ENCODE results near the gene GREB1. TPM values are rescaled to one million over a fixed set of nuclear protein-coding genes. Genes with fewer than 3 reads are reported as not detected.

The GREB1 gene
- total and polyA plus RNA-seq, 2 of the 4 experiments (the other 2 are of a cell fraction): 0.05 TPM; not detected in 1

DNA sequence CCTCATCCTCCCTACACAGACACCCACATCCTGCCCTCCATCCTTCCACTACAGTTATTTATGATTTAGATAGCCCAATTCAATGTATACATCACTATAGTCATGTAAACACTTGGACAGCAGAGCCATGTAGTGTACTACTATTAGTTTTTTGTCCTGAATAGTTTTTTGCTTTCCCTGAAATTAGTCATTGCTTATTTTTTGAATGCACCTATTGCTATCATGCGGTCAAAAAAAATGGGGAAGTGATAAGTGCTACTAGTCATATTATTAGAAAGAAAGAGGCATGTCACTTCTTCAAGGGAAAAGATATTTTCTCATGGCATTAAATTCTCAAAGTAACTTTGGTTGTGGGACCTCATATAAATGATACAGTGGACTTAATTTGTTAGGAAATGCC lies 6.8 kb upstream of the GREB1 start:
- H3K9me1 ChIP-seq (ENCODE audit: insufficient read depth, low read length): no peaks in the 10 kb centered on the region
- H3K56ac ChIP-seq (ENCODE audit: extremely low read depth, insufficient read depth, low read length): no peak overlapping the region
- H4K20me1 ChIP-seq (ENCODE audit: insufficient read depth, low read length): no peaks in the 10 kb centered on the region
- H2BK120ac ChIP-seq (ENCODE audit: low read depth, low read length): no peak overlapping the region
- ATAC-seq (ENCODE audit: low read depth) (no peak), DNase-seq (no peak)
- CTCF ChIA-PET: no interaction called here
- H2AK9ac ChIP-seq (replicated peaks; ENCODE audit: low read depth, low read length, poor library complexity): no peak overlapping the region
- H4K8ac ChIP-seq (ENCODE audit: low read depth in 2 of 2, low read length in 2 of 2): no peak overlapping the region
- no peak overlapping the region for H2AK5ac ChIP-seq (ENCODE audit: low read depth, low read length)
- no peak overlapping the region for H4K91ac ChIP-seq (ENCODE audit: insufficient read depth, low read depth, low read length)
- H2AFZ ChIP-seq (replicated peaks; ENCODE audit: low read length, poor library complexity): no peak overlapping the region
- no peak overlapping the region for H2BK15ac ChIP-seq (ENCODE audit: low read depth, low read length)
- no peak overlapping the region for H2BK20ac ChIP-seq (ENCODE audit: low read depth, low read length)
- no peak overlapping the region for H3K4me3 ChIP-seq (ENCODE audit: insufficient read depth, low read depth, low read length)
- H3K36me3 ChIP-seq (ENCODE audit: control insufficient read depth, insufficient read depth, low read length): no peaks in the 10 kb centered on the region
- no peaks in the 10 kb centered on the region for H3K79me1 ChIP-seq (ENCODE audit: low read depth in 1 of 2, low read length in 2 of 2)
- no CpG with 5 or more reads among the region's 1 CpG for WGBS, 2 experiments (ENCODE audit: extremely low coverage in 2 of 2, insufficient read length in 1 of 2)
- POLR2A ChIA-PET (ENCODE audit: unreplicated experiment): no interaction called here
- no peak overlapping the region for H3K23ac ChIP-seq (ENCODE audit: low read depth, low read length)
- H3K18ac ChIP-seq (ENCODE audit: low read depth, low read length): no peak overlapping the region
- intact Hi-C loops (cut with micrococcal nuclease) (no loop called here), in situ Hi-C loops (cut with MboI; ENCODE audit: low sequenced_read_pairs) (no loop called here), dilution Hi-C loops (cut with HindIII; ENCODE audit: low sequenced_read_pairs, unreplicated experiment) (no loop called here)
- no peak overlapping the region for H3K9ac ChIP-seq (ENCODE audit: low read depth, low read length)
- TF ChIP-seq NFE2L2 (IDR thresholded peaks at IDR 0.05; ENCODE audit: low read depth, low read length): no peak
- TF ChIP-seq, protein P1, sequence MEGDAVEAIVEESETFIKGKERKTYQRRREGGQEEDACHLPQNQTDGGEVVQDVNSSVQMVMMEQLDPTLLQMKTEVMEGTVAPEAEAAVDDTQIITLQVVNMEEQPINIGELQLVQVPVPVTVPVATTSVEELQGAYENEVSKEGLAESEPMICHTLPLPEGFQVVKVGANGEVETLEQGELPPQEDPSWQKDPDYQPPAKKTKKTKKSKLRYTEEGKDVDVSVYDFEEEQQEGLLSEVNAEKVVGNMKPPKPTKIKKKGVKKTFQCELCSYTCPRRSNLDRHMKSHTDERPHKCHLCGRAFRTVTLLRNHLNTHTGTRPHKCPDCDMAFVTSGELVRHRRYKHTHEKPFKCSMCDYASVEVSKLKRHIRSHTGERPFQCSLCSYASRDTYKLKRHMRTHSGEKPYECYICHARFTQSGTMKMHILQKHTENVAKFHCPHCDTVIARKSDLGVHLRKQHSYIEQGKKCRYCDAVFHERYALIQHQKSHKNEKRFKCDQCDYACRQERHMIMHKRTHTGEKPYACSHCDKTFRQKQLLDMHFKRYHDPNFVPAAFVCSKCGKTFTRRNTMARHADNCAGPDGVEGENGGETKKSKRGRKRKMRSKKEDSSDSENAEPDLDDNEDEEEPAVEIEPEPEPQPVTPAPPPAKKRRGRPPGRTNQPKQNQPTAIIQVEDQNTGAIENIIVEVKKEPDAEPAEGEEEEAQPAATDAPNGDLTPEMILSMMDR (conservative IDR thresholded peaks at IDR 0.05; ENCODE audit: low read depth, low read length): no peak
- no peak for TF ChIP-seq MAFK (IDR thresholded peaks at IDR 0.05; ENCODE audit: low read depth, low read length)
- no peak for TF ChIP-seq POLR2A (IDR thresholded peaks at IDR 0.05; ENCODE audit: low read depth, low read length)
- TF ChIP-seq, protein P2, sequence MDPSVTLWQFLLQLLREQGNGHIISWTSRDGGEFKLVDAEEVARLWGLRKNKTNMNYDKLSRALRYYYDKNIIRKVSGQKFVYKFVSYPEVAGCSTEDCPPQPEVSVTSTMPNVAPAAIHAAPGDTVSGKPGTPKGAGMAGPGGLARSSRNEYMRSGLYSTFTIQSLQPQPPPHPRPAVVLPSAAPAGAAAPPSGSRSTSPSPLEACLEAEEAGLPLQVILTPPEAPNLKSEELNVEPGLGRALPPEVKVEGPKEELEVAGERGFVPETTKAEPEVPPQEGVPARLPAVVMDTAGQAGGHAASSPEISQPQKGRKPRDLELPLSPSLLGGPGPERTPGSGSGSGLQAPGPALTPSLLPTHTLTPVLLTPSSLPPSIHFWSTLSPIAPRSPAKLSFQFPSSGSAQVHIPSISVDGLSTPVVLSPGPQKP (IDR thresholded peaks at IDR 0.05; ENCODE audit: borderline replicate concordance, low read depth, low read length): no peak
- no peak for TF ChIP-seq MXI1 (IDR thresholded peaks at IDR 0.05; ENCODE audit: borderline replicate concordance, low read depth, low read length)
- TF ChIP-seq, protein P3, sequence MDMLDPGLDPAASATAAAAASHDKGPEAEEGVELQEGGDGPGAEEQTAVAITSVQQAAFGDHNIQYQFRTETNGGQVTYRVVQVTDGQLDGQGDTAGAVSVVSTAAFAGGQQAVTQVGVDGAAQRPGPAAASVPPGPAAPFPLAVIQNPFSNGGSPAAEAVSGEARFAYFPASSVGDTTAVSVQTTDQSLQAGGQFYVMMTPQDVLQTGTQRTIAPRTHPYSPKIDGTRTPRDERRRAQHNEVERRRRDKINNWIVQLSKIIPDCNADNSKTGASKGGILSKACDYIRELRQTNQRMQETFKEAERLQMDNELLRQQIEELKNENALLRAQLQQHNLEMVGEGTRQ (IDR thresholded peaks at IDR 0.05; ENCODE audit: low read depth, low read length): no peak
- TF ChIP-seq SMC3 (IDR thresholded peaks at IDR 0.05; ENCODE audit: low read depth, low read length): no peak
- TF ChIP-seq RAD21 (IDR thresholded peaks at IDR 0.05; ENCODE audit: low read length): no peak
- TF ChIP-seq BHLHE40 (IDR thresholded peaks at IDR 0.05; ENCODE audit: low read depth, low read length): no peak
- no peak for TF ChIP-seq CEBPB (IDR thresholded peaks at IDR 0.05; ENCODE audit: low read depth, low read length)
- no peak for TF ChIP-seq CHD1 (IDR thresholded peaks at IDR 0.05; ENCODE audit: low read depth, low read length)
- no peak for TF ChIP-seq RCOR1 (IDR thresholded peaks at IDR 0.05; ENCODE audit: insufficient replicate concordance, low read length)
- H3K14ac ChIP-seq (replicated peaks; ENCODE audit: low read depth, low read length): no peak overlapping the region
- H3K27me3 ChIP-seq (ENCODE audit: control insufficient read depth, insufficient read depth, low read length): peaks cover 12% of the 10 kb centered on the region
- no peak overlapping the region for H3K4me2 ChIP-seq (ENCODE audit: low read depth, low read length)
- H2BK5ac ChIP-seq (ENCODE audit: low read depth, low read length, poor library complexity, severe bottlenecking): no peak overlapping the region
- no peak overlapping the region for H3K27ac ChIP-seq (ENCODE audit: insufficient read depth, low read length)
- no peak overlapping the region for H3K4ac ChIP-seq (ENCODE audit: low read depth, low read length)
- BruUV-seq (replicated peaks): no TSS peak
- H4K5ac ChIP-seq (ENCODE audit: low read depth, low read length): no peak overlapping the region
- H3K9me3 ChIP-seq (ENCODE audit: control insufficient read depth, insufficient read depth, low read length): no peaks in the 10 kb centered on the region
- H3K4me1 ChIP-seq (ENCODE audit: control insufficient read depth, insufficient read depth, low read length): no peaks in the 10 kb centered on the region

All from IMR-90 (cell line).